NB4 (cell line): Measurements from ENCODE around the gene DACT3.

Experiments used
- CTCF ChIP-seq: IDR thresholded peaks from one replicate; pipeline ENCODE4 v1.5.1; 2012; ENCODE audit warnings: low read depth, low read length
- MAX ChIP-seq: IDR thresholded peaks from 2 replicates; pipeline ENCODE4 v1.6.1; 2011; ENCODE audit warnings: low read depth, low read length
- POLR2A ChIP-seq: IDR thresholded peaks from 2 replicates; pipeline ENCODE4 v1.6.1; 2011; ENCODE audit warnings: mild to moderate bottlenecking; ENCODE audit not compliant: insufficient read length; ENCODE audit errors: extremely low read depth

GRCh38 chr19:46646402-46646801 lies 14.6 kb downstream of the DACT3 start:
- TF ChIP-seq CTCF (no peak), POLR2A (no peak), MAX (no peak)
